ENCODE data around the gene AGAP3.

Gene AGAP3

GRCh38 chr7:151167197-151167961, 81.1 kb downstream of the AGAP3 start, which contains the start of gene GBX1:
GBX1 (minus strand) TSS chr7:151167694; CDS start chr7:151167548, 146 bp downstream.
- DNase-seq (ENCODE audit: low spot score), result no peak

GRCh38 chr7:151168003-151168786, 81.9 kb downstream of the AGAP3 start:
- DNase-seq (ENCODE audit: low spot score), result peak; percentile 23

DNA sequence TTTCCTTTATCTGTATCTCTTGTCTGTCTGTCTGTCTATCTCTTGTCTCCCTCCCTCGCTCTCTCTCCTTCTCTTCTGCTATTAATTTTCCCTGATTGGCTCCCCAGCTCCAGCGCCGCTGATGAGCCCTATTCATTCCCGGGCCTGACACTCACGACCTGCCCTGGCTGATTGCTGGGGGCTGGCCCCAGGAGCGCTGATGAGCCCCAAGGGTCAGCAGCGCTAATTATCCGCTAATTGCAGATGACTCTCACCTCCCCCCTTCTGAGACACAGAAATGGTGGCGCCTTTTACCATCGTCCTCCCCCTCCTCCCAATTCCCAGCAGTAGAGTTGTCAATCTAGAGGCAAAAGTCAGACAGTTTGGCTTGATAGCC, 82.5 kb downstream of the AGAP3 start:
- DNase-seq (ENCODE audit: low spot score), result no peak

DNA sequence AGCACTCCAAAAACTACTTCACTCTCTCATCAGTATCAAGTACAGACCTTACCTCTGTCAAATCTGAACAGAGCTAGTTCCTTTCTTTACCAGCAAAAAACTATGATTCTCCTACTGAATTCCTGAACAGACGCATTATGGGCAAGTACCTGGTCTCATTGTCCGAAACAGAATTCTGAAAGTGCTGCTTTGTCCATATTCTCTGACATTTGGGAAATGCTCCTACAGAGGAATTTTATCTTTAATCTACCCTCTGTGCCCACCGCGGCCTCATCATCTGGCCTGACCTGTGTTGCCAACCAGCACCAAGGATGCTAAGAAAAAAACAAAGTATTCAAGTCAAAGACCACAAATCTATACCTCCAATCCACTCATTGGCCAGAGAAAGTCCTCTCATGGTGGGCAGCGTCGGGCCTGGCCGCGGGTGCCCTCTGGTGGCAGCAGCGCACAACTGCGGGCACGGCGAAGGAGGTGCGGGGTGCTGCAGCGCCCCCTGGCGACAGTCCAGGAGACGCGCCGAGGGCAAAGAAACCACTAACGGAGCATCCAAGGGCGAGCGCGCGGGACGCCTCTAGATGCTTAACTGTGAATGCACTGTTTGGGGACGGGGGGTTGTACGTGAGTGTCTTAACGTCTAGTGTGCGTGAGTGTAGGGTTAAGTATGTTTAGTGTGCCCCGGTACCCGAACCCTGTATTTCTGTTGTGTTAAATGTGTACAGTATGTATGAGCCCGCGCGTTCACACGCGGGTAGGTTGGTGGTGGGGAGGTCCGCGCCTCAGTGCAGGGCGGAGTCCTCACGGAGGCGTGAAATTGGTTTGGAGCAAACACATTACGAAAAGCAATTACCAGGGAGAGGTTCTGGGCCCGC, 86.2 kb downstream of the AGAP3 start:
- DNase-seq (ENCODE audit: low spot score), result peak; percentile 91

GRCh38 chr7:151173386-151174245, 87.3 kb downstream of the AGAP3 start:
- no peak for DNase-seq (ENCODE audit: low spot score)

DNA sequence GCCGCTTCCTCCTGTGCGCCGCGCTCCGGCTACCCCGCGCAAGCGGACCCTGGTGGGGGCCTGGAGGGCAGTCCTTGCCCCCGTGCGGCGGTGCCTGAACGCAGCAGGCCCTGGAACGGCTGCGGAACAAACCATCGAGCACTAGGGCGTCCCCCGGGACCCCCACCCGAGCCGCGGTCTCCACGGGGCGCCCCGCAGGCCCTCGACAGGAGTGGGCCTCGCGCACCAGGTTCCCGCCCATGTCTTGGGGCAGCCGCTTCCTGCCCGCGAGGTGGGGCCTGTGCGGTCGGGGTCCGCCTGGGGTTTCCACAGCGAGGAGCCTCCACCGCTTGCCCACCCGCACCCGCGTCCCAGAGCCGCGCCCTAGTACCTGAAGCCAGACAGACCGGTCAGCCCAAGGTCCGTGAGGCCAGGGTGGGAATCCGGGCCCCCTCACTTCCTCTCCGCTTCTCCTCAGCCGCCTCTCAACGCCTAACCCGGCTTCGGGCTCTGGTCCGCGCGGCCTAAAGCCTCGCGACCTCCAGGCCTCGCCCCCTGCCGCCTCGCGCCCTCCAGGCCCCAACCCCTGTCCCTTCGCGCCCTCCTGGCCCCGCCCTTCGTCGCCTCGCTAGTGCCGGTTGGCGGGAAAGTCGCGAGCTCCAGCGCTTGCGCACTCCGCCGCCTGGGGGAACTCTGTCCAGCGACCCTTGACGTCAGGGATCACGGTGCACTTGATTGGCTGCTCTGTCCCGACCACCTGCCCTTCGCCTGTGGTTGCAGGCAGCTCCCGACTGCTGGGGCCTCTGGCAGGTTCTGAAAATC, 88.2 kb downstream of the AGAP3 start:
- DNase-seq (ENCODE audit: low spot score), result no peak

DNA sequence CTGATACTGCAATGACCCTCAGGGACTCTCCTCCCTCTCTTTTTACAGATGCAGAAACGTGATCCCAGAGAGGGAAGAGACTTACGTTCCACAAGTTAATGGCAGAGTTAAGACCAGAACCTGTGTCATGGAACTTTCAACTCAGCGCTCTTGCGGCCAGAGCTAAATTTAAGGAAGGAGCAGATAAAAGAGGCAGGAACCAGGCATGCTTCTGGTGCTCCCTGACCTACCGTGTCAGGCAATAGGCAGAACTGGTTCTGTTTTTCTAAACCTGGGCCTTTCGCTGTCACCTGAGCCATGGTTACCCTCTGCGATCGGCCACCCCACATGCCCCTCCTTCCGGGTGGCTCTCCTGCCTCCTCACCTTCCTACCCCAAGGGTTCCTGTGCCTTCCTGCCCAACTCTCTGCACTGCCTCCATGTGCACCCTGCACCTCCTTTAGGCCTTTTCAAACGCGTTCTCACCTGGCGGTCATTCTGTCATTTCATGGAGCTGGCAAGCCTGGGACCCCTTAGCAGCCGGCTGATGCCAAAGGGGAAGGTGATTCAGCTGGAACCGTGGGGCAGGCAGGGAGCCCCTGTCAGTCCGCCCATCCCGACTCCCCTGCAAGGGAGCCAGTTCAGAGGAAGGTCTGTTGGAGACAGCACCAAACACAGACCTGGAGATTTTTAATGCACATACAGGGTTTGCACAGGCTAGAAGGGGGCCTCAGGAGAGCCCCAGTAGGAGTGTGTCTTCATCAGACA, 88.9 kb downstream of the AGAP3 start:
- DNase-seq (ENCODE audit: low spot score), result no peak

DNA sequence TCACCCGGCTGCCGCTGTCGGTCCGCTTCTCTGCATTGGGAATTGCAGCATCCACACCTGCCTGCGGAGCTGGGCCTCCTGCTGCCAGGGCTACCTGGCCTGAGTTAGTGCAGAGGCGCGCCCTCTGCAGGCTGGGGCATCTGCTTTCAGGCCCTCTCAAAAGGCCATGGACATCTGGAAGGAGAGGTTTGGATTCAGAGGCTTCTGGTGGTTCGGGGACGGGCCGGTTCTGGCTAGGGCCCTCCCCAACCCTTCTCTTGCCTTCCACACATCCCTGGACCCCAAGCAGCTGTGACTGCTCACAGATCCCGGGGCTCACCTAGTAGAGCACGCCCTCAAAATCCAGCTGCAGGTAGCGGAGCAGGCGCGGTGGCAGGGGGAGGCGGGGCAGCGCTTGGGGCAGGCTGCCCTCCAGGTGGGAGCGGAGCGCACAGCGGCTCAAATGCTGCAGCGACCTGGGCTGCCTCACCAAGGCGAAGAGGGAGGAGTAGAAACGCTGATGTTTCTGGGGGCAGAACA, 89.6 kb downstream of the AGAP3 start:
- no peak for DNase-seq (ENCODE audit: low spot score)

DNA sequence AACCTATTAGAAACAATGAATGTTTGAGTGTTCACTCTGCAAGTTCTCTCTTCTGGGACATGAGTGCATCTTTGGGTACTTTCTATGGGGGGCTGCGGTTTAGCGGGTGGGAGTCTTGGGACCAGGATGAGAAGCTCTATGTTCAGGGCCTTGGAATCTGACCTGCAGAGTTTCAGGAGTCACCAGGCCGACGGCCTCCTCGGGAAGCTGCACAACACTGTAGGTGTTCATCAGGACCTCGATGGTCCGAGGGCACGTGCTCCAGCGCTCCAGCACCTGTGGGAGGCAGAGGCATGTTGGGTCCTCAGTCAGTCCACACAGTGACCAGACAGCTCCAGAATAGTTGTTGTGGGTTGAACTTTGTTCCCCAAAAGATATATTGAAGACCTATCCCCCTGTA, 90.1 kb downstream of the AGAP3 start:
- no peak for DNase-seq (ENCODE audit: low spot score)

DNA sequence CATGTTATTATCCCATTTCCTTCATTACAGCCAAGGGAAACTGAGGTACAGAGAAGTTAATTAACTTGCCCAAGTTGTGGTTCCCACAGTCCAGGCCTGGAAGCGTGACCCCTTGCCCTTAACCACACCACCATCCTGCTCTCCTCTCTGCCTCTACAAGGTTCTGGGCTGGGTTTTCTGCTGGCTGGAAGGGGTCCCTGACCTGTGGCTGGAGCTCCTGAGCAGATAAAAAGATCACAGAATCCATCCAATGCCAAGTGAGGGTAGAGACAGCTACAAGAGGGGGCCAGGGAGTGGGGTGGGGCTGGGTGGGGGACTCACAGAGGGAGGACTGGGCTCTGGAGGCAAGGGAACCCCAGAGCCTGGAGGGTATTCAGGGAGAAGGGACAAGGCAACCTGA, 91.0 kb downstream of the AGAP3 start:
- no peak for DNase-seq (ENCODE audit: low spot score)

DNA sequence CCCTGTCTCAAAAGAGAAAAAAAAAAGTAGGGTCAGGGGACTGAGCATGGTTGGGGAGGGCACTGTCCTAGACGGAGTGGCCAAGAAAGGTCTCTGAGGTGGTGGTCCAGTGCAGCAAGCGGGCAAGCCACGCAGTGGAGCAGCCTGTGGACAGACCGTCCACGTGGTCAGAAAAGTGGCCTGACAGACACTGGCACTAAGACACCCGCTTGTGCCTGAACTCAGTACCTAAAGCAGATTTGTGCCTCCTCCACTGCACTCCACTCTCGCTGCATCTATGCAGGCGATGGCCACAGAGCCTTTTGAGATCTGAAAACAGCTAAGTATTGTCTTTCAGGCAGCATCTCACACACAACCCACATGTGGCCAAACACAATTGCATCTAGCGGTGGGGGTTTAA, 92.0 kb downstream of the AGAP3 start:
- DNase-seq (ENCODE audit: low spot score), result no peak

- no peak for DNase-seq (ENCODE audit: low spot score)
Observed at GRCh38 chr7:151178831-151179230, 92.6 kb downstream of the AGAP3 start.

DNA sequence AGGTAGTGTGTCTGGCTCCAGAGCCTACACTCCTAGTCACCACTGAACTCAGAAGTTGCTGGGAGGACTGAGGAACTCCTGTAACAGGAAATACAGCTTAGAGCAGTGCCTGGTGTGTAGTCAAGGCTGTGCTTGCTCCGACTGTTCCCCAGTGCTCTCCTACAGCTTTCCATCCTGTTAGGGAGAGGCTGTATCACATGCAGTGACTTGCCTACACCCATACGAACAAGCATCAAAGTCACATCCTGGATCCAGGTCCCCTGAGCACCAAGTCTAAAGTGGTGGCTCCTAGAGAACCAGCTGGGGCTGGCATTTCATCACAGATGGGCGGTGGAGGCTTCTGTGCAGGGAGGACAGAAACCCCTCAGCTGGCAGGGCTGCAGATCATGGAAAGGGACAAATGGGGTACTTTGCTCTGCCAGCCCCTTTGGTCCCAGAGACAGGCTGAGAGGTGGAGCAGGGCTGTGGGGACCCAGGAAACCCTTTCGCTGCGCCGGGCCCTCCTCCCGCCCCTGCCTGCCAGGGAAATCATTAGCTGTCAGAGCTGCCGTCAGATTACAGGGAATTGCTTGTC, 93.1 kb downstream of the AGAP3 start:
- no peak for DNase-seq (ENCODE audit: low spot score)

GRCh38 chr7:151179946-151180345, 93.7 kb downstream of the AGAP3 start:
- DNase-seq (ENCODE audit: low spot score), result no peak

DNA sequence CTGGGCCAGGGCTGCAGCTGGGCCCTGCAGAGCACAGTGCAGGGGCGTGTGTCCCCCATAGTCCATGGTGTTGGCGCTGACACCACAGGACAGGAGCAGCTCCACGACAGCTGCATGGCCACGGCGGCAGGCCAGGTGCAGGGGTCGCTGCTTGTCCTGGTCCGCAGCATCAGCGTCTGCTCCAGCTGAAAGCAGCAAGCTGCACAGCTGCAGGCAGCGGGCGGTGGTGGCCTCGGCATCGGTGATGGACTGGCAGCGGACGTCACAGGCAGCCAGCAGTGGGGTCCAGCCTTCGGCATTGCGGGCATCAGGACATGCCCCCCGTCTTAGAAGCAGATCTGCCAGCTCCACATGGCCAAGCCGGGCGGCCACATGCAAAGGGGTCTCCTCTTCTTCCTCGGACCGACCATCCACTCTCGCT, 94.7 kb downstream of the AGAP3 start:
- DNase-seq (ENCODE audit: low spot score), result no peak

DNA sequence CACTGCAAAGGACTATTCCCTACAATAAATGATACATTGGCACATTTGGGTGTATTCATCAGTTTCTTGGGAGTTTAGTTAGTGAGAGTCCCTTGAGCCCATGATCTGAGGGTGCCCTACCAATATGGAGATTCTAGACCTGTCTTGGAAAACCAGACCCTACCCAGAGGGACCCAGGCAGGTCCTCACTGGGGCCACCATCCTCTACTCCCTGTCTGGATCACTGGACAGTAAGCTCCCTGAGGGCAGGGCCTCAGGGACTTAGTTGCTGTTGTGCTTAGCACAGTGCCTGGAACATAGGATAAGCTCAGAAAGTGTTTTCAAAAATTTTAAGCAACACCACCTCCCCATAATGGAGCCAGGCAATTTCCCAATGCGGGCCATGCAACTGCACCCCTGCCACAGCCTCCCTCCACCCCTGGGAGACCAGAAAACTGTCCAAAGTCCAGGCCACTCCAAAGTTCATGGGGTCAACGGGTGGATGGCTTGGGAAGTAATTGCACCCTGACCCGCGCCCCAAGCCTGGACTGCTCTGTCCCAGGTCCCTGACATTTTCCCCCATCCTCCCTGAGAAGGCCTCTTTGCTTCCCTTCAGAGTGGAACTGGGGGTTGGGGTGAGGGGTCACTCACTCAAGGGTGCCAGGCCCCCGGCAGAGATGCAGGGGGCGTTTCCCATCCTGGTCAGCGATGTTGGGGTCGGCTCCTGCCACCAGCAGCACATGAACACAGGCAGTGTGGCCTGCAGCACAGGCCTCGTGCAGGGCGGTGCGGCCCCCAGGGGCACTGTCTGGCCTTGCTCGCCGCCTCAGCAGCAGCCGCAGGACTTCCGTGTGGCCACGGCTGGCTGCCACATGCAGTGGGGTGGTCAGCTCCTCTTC, 99.7 kb downstream of the AGAP3 start:
- DNase-seq (ENCODE audit: low spot score), result no peak

DNA sequence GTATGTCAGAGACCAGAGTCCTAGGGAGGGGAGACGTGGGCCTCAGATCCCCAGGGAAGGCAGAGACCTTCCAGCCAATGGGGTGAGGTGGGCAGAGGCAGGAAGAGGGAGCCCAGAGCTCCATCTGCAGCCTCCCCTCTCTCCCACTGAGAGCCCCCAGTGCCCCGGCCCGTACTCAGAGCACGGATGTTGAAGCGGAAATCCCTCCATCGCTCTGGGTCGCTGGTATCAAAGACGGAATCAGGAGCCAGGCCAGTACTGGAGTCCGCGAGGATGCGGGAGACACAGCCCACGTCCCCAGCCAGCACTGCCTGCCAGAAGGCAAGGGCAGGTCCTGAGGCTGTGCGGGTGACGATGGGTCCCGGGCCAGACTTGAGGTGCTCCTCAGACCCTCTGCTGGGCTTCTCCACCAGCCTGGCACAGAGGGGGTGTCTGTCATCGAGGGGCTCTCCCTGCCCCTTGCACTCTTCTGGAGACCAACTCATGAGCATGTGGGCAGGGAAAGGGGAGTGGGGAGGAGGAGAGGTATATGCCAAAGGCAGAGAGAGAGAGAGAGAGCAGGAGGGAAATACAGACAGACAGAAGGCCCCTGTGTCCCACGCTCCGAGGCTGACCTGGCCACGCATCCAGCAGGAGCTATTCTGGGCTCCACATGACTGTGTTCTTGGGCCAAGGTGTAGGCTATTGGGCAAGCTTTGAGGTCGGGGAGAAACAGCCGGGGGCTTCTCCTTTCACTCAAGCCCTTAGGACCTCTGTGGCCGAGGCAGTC, 100.5 kb downstream of the AGAP3 start, which contains the start of gene ASB10:
Gene ASB10 (minus strand): TSS at position 611 of the 769 bp plus-strand sequence. CDS start 120 bp downstream, at position 491.
- no peak for DNase-seq (ENCODE audit: low spot score)
